ENCODE measurements around the gene TYW1B. TPM values are rescaled to one million over a fixed set of nuclear protein-coding genes. Genes with fewer than 3 reads are reported as not detected.
"Not testable (repeated sequence)": the region's sequence is repeated elsewhere in the genome, so short reads cannot be mapped to it uniquely, and the experiment has no call there.

The TYW1B gene
- 0.32 TPM for polyA plus RNA-seq (2013, experiment 1 of 2)
- polyA plus RNA-seq (2013, experiment 2 of 2) = 0.29 TPM

GRCh38 chr7:72827839-72828591, at the start of gene TYW1B:
Gene TYW1B, minus strand, starts transcription at chr7:72828200. Its CDS starts 125 bp downstream, at chr7:72828075.
- H3K27ac ChIP-seq (ENCODE audit: low read length, poor library complexity, severe bottlenecking); H4K91ac ChIP-seq (ENCODE audit: low read length); H2BK12ac ChIP-seq (ENCODE audit: low read length in 2 of 2); H3K18ac ChIP-seq (ENCODE audit: low read depth in 1 of 2, low read length in 2 of 2); H2BK15ac ChIP-seq (ENCODE audit: low read depth, poor library complexity, severe bottlenecking); H2AK5ac ChIP-seq (ENCODE audit: low read length, severe bottlenecking); H2BK5ac ChIP-seq (ENCODE audit: low read depth, low read length, poor library complexity, severe bottlenecking); H2BK120ac ChIP-seq (ENCODE audit: low read depth, low read length); H3K9me3 ChIP-seq (ENCODE audit: control insufficient read depth, low read length); H3K79me1 ChIP-seq (replicated peaks; ENCODE audit: low read length, poor library complexity, severe bottlenecking); H3K4ac ChIP-seq (ENCODE audit: low read depth in 1 of 2, low read length in 2 of 2); H3K27me3 ChIP-seq (ENCODE audit: control insufficient read depth in 1 of 2, insufficient read depth in 1 of 2, low read length in 2 of 2); H3K14ac ChIP-seq (ENCODE audit: low read length in 2 of 2); H4K8ac ChIP-seq (ENCODE audit: low read length); H3K23ac ChIP-seq (ENCODE audit: low read length in 2 of 2); H3K4me1 ChIP-seq (ENCODE audit: control insufficient read depth, insufficient read depth, low read depth, low read length): not testable (repeated sequence)
- peak within 1 kb of the TSS; percentile 82 for H2AFZ ChIP-seq (ENCODE audit: low read depth, low read length)
- peak; percentile 98 for DNase-seq
- peak within 1 kb of the TSS; percentile 71 to 88 for H3K4me3 ChIP-seq (ENCODE audit: insufficient read depth in 1 of 2, low read depth in 1 of 2, low read length in 2 of 2)
- under 1% methylated on average over 40 of the region's 49 CpGs for WGBS
- peak within 1 kb of the TSS; percentile 86 for H3K4me2 ChIP-seq (ENCODE audit: low read length, poor library complexity, severe bottlenecking)
- H3K9ac ChIP-seq (ENCODE audit: low read length) = peak within 1 kb of the TSS; percentile 89
- H3K36me3 ChIP-seq (ENCODE audit: control insufficient read depth in 1 of 2, insufficient read depth in 2 of 2, low read depth in 1 of 2, low read length in 2 of 2) = peaks cover 4 to 18% of the 10 kb centered on the region in 2 experiments

- H3K9me3 ChIP-seq (ENCODE audit: control insufficient read depth, low read length); H3K36me3 ChIP-seq (ENCODE audit: control insufficient read depth in 1 of 2, insufficient read depth in 2 of 2, low read depth in 1 of 2, low read length in 2 of 2); H2AK5ac ChIP-seq (ENCODE audit: low read length, severe bottlenecking); H2BK12ac ChIP-seq (ENCODE audit: low read length in 2 of 2); H2BK120ac ChIP-seq (ENCODE audit: low read depth, low read length); H2BK5ac ChIP-seq (ENCODE audit: low read depth, low read length, poor library complexity, severe bottlenecking); H3K4me1 ChIP-seq (ENCODE audit: control insufficient read depth, insufficient read depth, low read depth, low read length); H3K4ac ChIP-seq (ENCODE audit: low read depth in 1 of 2, low read length in 2 of 2); H2BK15ac ChIP-seq (ENCODE audit: low read depth, poor library complexity, severe bottlenecking); H3K79me1 ChIP-seq (replicated peaks; ENCODE audit: low read length, poor library complexity, severe bottlenecking); H4K8ac ChIP-seq (ENCODE audit: low read length); H3K27ac ChIP-seq (ENCODE audit: low read length, poor library complexity, severe bottlenecking); DNase-seq; H3K23ac ChIP-seq (ENCODE audit: low read length in 2 of 2); H3K4me3 ChIP-seq (ENCODE audit: insufficient read depth in 1 of 2, low read depth in 1 of 2, low read length in 2 of 2); H3K9ac ChIP-seq (ENCODE audit: low read length); H3K27me3 ChIP-seq (ENCODE audit: control insufficient read depth in 1 of 2, insufficient read depth in 1 of 2, low read length in 2 of 2); H3K14ac ChIP-seq (ENCODE audit: low read length in 2 of 2); H3K18ac ChIP-seq (ENCODE audit: low read depth in 1 of 2, low read length in 2 of 2); H2AFZ ChIP-seq (ENCODE audit: low read depth, low read length); H4K91ac ChIP-seq (ENCODE audit: low read length); H3K4me2 ChIP-seq (ENCODE audit: low read length, poor library complexity, severe bottlenecking): not testable (repeated sequence)
- 100% methylated on average over 1 of the region's 7 CpGs for WGBS
Measured at GRCh38 chr7:72867591-72867990, 39.6 kb upstream of the TYW1B start.

- H4K91ac ChIP-seq (ENCODE audit: low read length); H2BK15ac ChIP-seq (ENCODE audit: low read depth, poor library complexity, severe bottlenecking); H3K4me3 ChIP-seq (ENCODE audit: insufficient read depth in 1 of 2, low read depth in 1 of 2, low read length in 2 of 2); H3K36me3 ChIP-seq (ENCODE audit: control insufficient read depth in 1 of 2, insufficient read depth in 2 of 2, low read depth in 1 of 2, low read length in 2 of 2); H3K18ac ChIP-seq (ENCODE audit: low read depth in 1 of 2, low read length in 2 of 2); H3K14ac ChIP-seq (ENCODE audit: low read length in 2 of 2); H2BK12ac ChIP-seq (ENCODE audit: low read length in 2 of 2); H3K27ac ChIP-seq (ENCODE audit: low read length, poor library complexity, severe bottlenecking); H3K27me3 ChIP-seq (ENCODE audit: control insufficient read depth in 1 of 2, insufficient read depth in 1 of 2, low read length in 2 of 2); DNase-seq; H3K9ac ChIP-seq (ENCODE audit: low read length); H2AK5ac ChIP-seq (ENCODE audit: low read length, severe bottlenecking); H3K23ac ChIP-seq (ENCODE audit: low read length in 2 of 2); H2BK120ac ChIP-seq (ENCODE audit: low read depth, low read length); H2BK5ac ChIP-seq (ENCODE audit: low read depth, low read length, poor library complexity, severe bottlenecking); H3K4me1 ChIP-seq (ENCODE audit: control insufficient read depth, insufficient read depth, low read depth, low read length); H3K4me2 ChIP-seq (ENCODE audit: low read length, poor library complexity, severe bottlenecking); H2AFZ ChIP-seq (ENCODE audit: low read depth, low read length); H3K4ac ChIP-seq (ENCODE audit: low read depth in 1 of 2, low read length in 2 of 2); H4K8ac ChIP-seq (ENCODE audit: low read length); H3K9me3 ChIP-seq (ENCODE audit: control insufficient read depth, low read length); H3K79me1 ChIP-seq (replicated peaks; ENCODE audit: low read length, poor library complexity, severe bottlenecking): not testable (repeated sequence)
- 95% methylated on average over 9 of the region's 9 CpGs for WGBS
Measured at GRCh38 chr7:72858846-72859400, 30.9 kb upstream of the TYW1B start.

- H2BK120ac ChIP-seq (ENCODE audit: low read depth, low read length); H3K27me3 ChIP-seq (ENCODE audit: control insufficient read depth in 1 of 2, insufficient read depth in 1 of 2, low read length in 2 of 2); H3K23ac ChIP-seq (ENCODE audit: low read length in 2 of 2); H3K4me3 ChIP-seq (ENCODE audit: insufficient read depth in 1 of 2, low read depth in 1 of 2, low read length in 2 of 2); H3K27ac ChIP-seq (ENCODE audit: low read length, poor library complexity, severe bottlenecking); H3K9ac ChIP-seq (ENCODE audit: low read length); H3K4me1 ChIP-seq (ENCODE audit: control insufficient read depth, insufficient read depth, low read depth, low read length); H2AK5ac ChIP-seq (ENCODE audit: low read length, severe bottlenecking); H2AFZ ChIP-seq (ENCODE audit: low read depth, low read length); H3K36me3 ChIP-seq (ENCODE audit: control insufficient read depth in 1 of 2, insufficient read depth in 2 of 2, low read depth in 1 of 2, low read length in 2 of 2); H2BK5ac ChIP-seq (ENCODE audit: low read depth, low read length, poor library complexity, severe bottlenecking); H4K91ac ChIP-seq (ENCODE audit: low read length); H3K4ac ChIP-seq (ENCODE audit: low read depth in 1 of 2, low read length in 2 of 2); H3K14ac ChIP-seq (ENCODE audit: low read length in 2 of 2); H3K79me1 ChIP-seq (replicated peaks; ENCODE audit: low read length, poor library complexity, severe bottlenecking); H3K4me2 ChIP-seq (ENCODE audit: low read length, poor library complexity, severe bottlenecking); DNase-seq; H4K8ac ChIP-seq (ENCODE audit: low read length); H3K9me3 ChIP-seq (ENCODE audit: control insufficient read depth, low read length); H2BK12ac ChIP-seq (ENCODE audit: low read length in 2 of 2); H2BK15ac ChIP-seq (ENCODE audit: low read depth, poor library complexity, severe bottlenecking); H3K18ac ChIP-seq (ENCODE audit: low read depth in 1 of 2, low read length in 2 of 2): not testable (repeated sequence)
- WGBS = 0% methylated on average over 1 of the region's 1 CpG
Measured at GRCh38 chr7:72857925-72858324, 29.9 kb upstream of the TYW1B start.
